OCI-LY7 (cell line): ENCODE results near the gene FAM185A. TPM values are rescaled to one million over a fixed set of nuclear protein-coding genes. Genes with fewer than 3 reads are reported as not detected.
"Not testable (repeated sequence)": the region's sequence is repeated elsewhere in the genome, so short reads cannot be mapped to it uniquely, and the experiment has no call there.

ENCODE experiments used
- BruUV-seq: library from RNA; stranded (reverse); fragments of 400-500 nt; replicated peaks from 2 replicates; lab custom pipeline; 2021; lab: Mats Ljungman, UMichigan
- CTCF ChIA-PET: fragments of 300-600 bp; sonication (Branson Sonifier 250); formaldehyde crosslinking; loops from one replicate; lab custom pipeline; 2022; ENCODE audit warnings: antibody characterized with exemption; ENCODE audit not compliant: unreplicated experiment; lab: Charles Lee
- POLR2A ChIA-PET: fragments of 300-600 bp; sonication (Branson Sonifier 250); formaldehyde crosslinking; loops from one replicate; lab custom pipeline; 2022; ENCODE audit warnings: antibody characterized with exemption; lab: Charles Lee
- DNase-seq: peaks from one replicate; pipeline ENCODE4 v3.0.0-alpha.2; 2015; ENCODE audit warnings: low spot score
- H2AFZ ChIP-seq: fragments of 200-600 bp; sonication (generic), shearing (Covaris generic); 2 replicates; pipeline ENCODE4 v1.6.1; 2014; ENCODE audit warnings: mild to moderate bottlenecking, antibody characterized with exemption, low read length, moderate library complexity
- H3K27ac ChIP-seq: fragments of 200-600 bp; sonication (generic); 2 replicates; pipeline ENCODE4 v1.5.1; 2014; ENCODE audit warnings: mixed run types, low read depth, mild to moderate bottlenecking, moderate library complexity, low read length, inconsistent platforms; ENCODE audit not compliant: poor library complexity, severe bottlenecking
- H3K36me3 ChIP-seq: fragments of 200-600 bp; sonication (generic); 2 replicates; pipeline ENCODE4 v1.6.1; 2014; ENCODE audit warnings: mild to moderate bottlenecking, antibody characterized with exemption, low read length, moderate library complexity, mixed read lengths; ENCODE audit not compliant: insufficient read depth
- H3K4me1 ChIP-seq: fragments of 200-600 bp; sonication (generic); 2 replicates; pipeline ENCODE4 v1.5.1; 2014; ENCODE audit warnings: mild to moderate bottlenecking, low read length; ENCODE audit not compliant: insufficient read depth, poor library complexity, severe bottlenecking
- H3K4me2 ChIP-seq: fragments of 200-600 bp; sonication (generic); 2 replicates; pipeline ENCODE4 v1.6.1; 2014; ENCODE audit warnings: mild to moderate bottlenecking, low read length
- H3K4me3 ChIP-seq: fragments of 200-600 bp; sonication (generic); 2 replicates; pipeline ENCODE4 v1.5.1; 2014; ENCODE audit warnings: mild to moderate bottlenecking, low read depth, low read length; ENCODE audit not compliant: poor library complexity, severe bottlenecking
- H3K79me2 ChIP-seq: fragments of 200-600 bp; sonication (generic); 2 replicates; pipeline ENCODE4 v1.6.1; 2016; ENCODE audit warnings: low read depth, mild to moderate bottlenecking, low read length, moderate library complexity, mixed read lengths; ENCODE audit not compliant: insufficient read depth
- H3K9me2 ChIP-seq: fragments of 200-600 bp; sonication (generic); 2 replicates; pipeline ENCODE4 v1.6.1; 2016; ENCODE audit warnings: mild to moderate bottlenecking, low read length, mixed read lengths; ENCODE audit not compliant: insufficient read depth
- H3K9me3 ChIP-seq: fragments of 200-600 bp; sonication (generic); 2 replicates; pipeline ENCODE4 v1.6.1; 2014; ENCODE audit warnings: mild to moderate bottlenecking, mixed run types, low read length, mixed read lengths
- H4K20me1 ChIP-seq: fragments of 200-600 bp; sonication (generic); 2 replicates; pipeline ENCODE4 v1.6.1; 2014; ENCODE audit warnings: mild to moderate bottlenecking, antibody characterized with exemption, low read length, moderate library complexity, mixed read lengths; ENCODE audit not compliant: insufficient read depth
- CTCF ChIP-seq: fragments of 200-600 bp; sonication (generic); conservative IDR thresholded peaks from 2 replicates; pipeline ENCODE4 v1.5.1; 2014; ENCODE audit warnings: mild to moderate bottlenecking, antibody characterized with exemption, low read length, moderate library complexity, mixed read lengths
- intact Hi-C: fragments of 100-400 bp; cut with micrococcal nuclease; formaldehyde crosslinking; loops from one replicate; pipeline ENCODE4 v1.10.0; 2022; ENCODE audit not compliant: unreplicated experiment
- total RNA-seq, 2 experiments: library from RNA; depleted of rRNA in 1 of 2; stranded (reverse); fragments of >200 nt in 1 of 2; shearing (Covaris generic) in 1 of 2; gene quantifications; 2 replicates each; pipeline ENCODE4 v1.2.3, GENCODE V29; 2014 to 2022

Gene FAM185A
- total RNA-seq, 2 experiments from 2014 or later = 10.3 to 10.4 TPM

- H3K4me3 ChIP-seq, H4K20me1 ChIP-seq, H3K4me2 ChIP-seq, H2AFZ ChIP-seq, intact Hi-C loops, POLR2A ChIA-PET, H3K27ac ChIP-seq, CTCF ChIA-PET, H3K9me2 ChIP-seq, H3K79me2 ChIP-seq, H3K9me3 ChIP-seq, BruUV-seq, H3K36me3 ChIP-seq: not testable (repeated sequence)
- peak; percentile 45 for TF ChIP-seq CTCF
- H3K4me1 ChIP-seq = peaks cover 10% of the 10 kb centered on the region
- DNase-seq = peak; percentile 10
Observed at GRCh38 chr7:102745494-102746288, 3.1 kb upstream of the FAM185A start.

GRCh38 chr7:102749445-102749786 lies 617 bp downstream of the FAM185A start:
- H3K27ac ChIP-seq, H4K20me1 ChIP-seq, H3K9me3 ChIP-seq, DNase-seq, H3K79me2 ChIP-seq, BruUV-seq, H3K9me2 ChIP-seq, POLR2A ChIA-PET, H3K36me3 ChIP-seq, CTCF ChIA-PET, intact Hi-C loops: not testable (repeated sequence)
- peak overlapping the region; percentile 75 for H3K4me3 ChIP-seq
- peak overlapping the region; percentile 96; the same call in 1 of the 2 replicates for H2AFZ ChIP-seq
- H3K4me1 ChIP-seq = peaks cover 10% of the 10 kb centered on the region
- H3K4me2 ChIP-seq = peak overlapping the region; percentile 83

GRCh38 chr7:102758227-102758626 lies 9.4 kb downstream of the FAM185A start:
- H4K20me1 ChIP-seq, CTCF ChIA-PET, BruUV-seq, H3K9me3 ChIP-seq, H3K4me2 ChIP-seq, H2AFZ ChIP-seq, H3K9me2 ChIP-seq, H3K79me2 ChIP-seq, DNase-seq, H3K27ac ChIP-seq, H3K36me3 ChIP-seq, H3K4me3 ChIP-seq, intact Hi-C loops, H3K4me1 ChIP-seq: not testable (repeated sequence)
- POLR2A ChIA-PET = interaction anchor here (0.6 kb wide), 1 partner anchor 648 kb away, joined by 3 read pairs; no protein-coding TSS in a partner anchor
- TF ChIP-seq CTCF = peak; percentile 65

GRCh38 chr7:102759934-102760333 lies 11.1 kb downstream of the FAM185A start:
- CTCF ChIA-PET, H3K4me3 ChIP-seq, H3K36me3 ChIP-seq, H3K4me2 ChIP-seq, DNase-seq, H3K27ac ChIP-seq, H2AFZ ChIP-seq, BruUV-seq, H4K20me1 ChIP-seq, H3K79me2 ChIP-seq, POLR2A ChIA-PET, H3K9me2 ChIP-seq, H3K9me3 ChIP-seq, H3K4me1 ChIP-seq: not testable (repeated sequence)
- intact Hi-C loops = loop anchor here (5.0 kb wide), 1 partner anchor 302 kb away; no protein-coding TSS in a partner anchor

GRCh38 chr7:102761234-102761633 lies 12.4 kb downstream of the FAM185A start:
- CTCF ChIA-PET, H3K4me2 ChIP-seq, H3K27ac ChIP-seq, DNase-seq, BruUV-seq, H3K79me2 ChIP-seq, H3K4me3 ChIP-seq, H4K20me1 ChIP-seq, H2AFZ ChIP-seq, H3K9me2 ChIP-seq, H3K9me3 ChIP-seq, POLR2A ChIA-PET, H3K36me3 ChIP-seq, H3K4me1 ChIP-seq: not testable (repeated sequence)
- intact Hi-C loops = loop anchor here (5.0 kb wide), 1 partner anchor 301 kb away; no protein-coding TSS in a partner anchor
